Ishikawa (cell line): ENCODE data around the gene ZNF680.

Source experiments
- CEBPB ChIP-seq: IDR thresholded peaks from 2 replicates; pipeline ENCODE4 v1.6.1; 2012
- CREB1 ChIP-seq: IDR thresholded peaks from 2 replicates; pipeline ENCODE4 v1.6.1; 2012; ENCODE audit warnings: low read depth
- EGR1 ChIP-seq: IDR thresholded peaks from 2 replicates; pipeline ENCODE4 v1.6.1; 2012
- EP300 ChIP-seq: IDR thresholded peaks from 2 replicates; pipeline ENCODE4 v1.6.1; 2012; ENCODE audit warnings: borderline replicate concordance
- FOXM1 ChIP-seq: IDR thresholded peaks from 2 replicates; pipeline ENCODE4 v1.6.1; 2012; ENCODE audit warnings: low read depth, borderline replicate concordance
- MAX ChIP-seq: IDR thresholded peaks from 2 replicates; pipeline ENCODE4 v1.6.1; 2012
- NFIC ChIP-seq: IDR thresholded peaks from 2 replicates; pipeline ENCODE4 v1.6.1; 2012
- RAD21 ChIP-seq: IDR thresholded peaks from 2 replicates; pipeline ENCODE4 v1.6.1; 2012; ENCODE audit warnings: low read depth
- REST ChIP-seq: IDR thresholded peaks from 2 replicates; pipeline ENCODE4 v1.6.1; 2012; ENCODE audit warnings: low read depth, mild to moderate bottlenecking
- TAF1 ChIP-seq: IDR thresholded peaks from 2 replicates; pipeline ENCODE4 v1.6.1; 2012; ENCODE audit warnings: low read depth, mild to moderate bottlenecking
- TCF12 ChIP-seq: IDR thresholded peaks from 2 replicates; pipeline ENCODE4 v1.6.1; 2012; ENCODE audit warnings: low read depth
- TEAD4 ChIP-seq: IDR thresholded peaks from 2 replicates; pipeline ENCODE4 v1.6.1; 2012
- YY1 ChIP-seq: IDR thresholded peaks from 2 replicates; pipeline ENCODE4 v1.6.1; 2012; ENCODE audit warnings: low read depth
- ZBTB7A ChIP-seq: IDR thresholded peaks from 2 replicates; pipeline ENCODE4 v1.6.1; 2012; ENCODE audit warnings: low read depth
- TF ChIP-seq, protein P1 (sequence below): IDR thresholded peaks from 2 replicates; pipeline ENCODE4 v1.6.1; 2012

ZNF680 gene

GRCh38 chr7:64562626-64563278 is at the start of gene ZNF680:
Gene ZNF680, minus strand, starts transcription at chr7:64563071. Its CDS starts 117 bp downstream, at chr7:64562954.
- TF ChIP-seq TAF1 (peak; percentile 71), CREB1 (no peak), YY1 (peak; percentile 73)

DNA sequence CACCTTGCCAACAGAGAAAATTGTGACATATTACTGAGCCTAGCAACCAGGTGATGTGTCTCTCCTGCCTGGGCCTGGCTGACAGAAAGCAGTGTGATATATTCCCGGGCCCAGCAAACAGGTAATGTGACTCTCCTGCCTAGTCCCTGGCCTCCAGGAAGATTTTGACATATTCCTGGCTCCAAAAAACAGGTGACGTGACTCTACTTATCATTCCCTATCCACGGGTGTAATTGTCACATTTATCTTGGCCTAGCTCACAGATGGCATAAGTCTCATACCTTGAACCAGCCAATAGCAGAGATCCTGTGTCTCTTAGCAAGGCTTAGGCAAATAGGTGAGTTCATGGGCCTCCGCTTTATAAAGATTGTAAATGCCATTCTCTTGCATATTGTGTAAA is 49.6 kb upstream of the ZNF680 start:
- TF ChIP-seq NFIC: no peak
- TF ChIP-seq TEAD4: no peak
- TF ChIP-seq ZBTB7A: no peak
- TF ChIP-seq FOXM1: no peak
- TF ChIP-seq TCF12: no peak
- no peak for TF ChIP-seq YY1
- TF ChIP-seq EP300: no peak
- TF ChIP-seq CEBPB: no peak
- TF ChIP-seq, protein P1, sequence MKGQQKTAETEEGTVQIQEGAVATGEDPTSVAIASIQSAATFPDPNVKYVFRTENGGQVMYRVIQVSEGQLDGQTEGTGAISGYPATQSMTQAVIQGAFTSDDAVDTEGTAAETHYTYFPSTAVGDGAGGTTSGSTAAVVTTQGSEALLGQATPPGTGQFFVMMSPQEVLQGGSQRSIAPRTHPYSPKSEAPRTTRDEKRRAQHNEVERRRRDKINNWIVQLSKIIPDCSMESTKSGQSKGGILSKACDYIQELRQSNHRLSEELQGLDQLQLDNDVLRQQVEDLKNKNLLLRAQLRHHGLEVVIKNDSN: no peak
- no peak for TF ChIP-seq EGR1
- TF ChIP-seq RAD21: no peak
- no peak for TF ChIP-seq TAF1
- TF ChIP-seq CREB1: no peak
- no peak for TF ChIP-seq MAX

DNA sequence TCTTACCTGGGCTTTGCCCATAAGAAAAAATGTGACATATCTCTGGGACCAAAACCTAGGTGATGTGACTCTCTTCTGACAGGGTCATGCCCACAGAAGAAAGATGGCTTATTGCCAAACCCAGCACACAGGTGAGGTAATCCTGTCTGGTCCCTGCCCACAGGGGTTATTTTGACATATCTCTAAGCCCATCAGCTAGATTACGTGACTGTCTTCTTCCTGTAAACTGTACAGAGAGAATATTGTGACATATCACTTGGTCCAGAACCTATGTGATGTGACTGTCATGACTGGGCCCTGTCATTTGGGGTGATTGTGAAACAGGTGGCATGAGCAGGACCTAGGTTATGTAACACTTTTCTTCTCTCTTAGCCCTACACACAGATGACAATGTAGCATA is 48.8 kb upstream of the ZNF680 start:
- TF ChIP-seq REST (no peak), RAD21 (no peak), TAF1 (no peak), EP300 (no peak), NFIC (no peak), TEAD4 (no peak), ZBTB7A (no peak), TCF12 (no peak), YY1 (no peak), MAX (no peak)
- TF ChIP-seq, protein P1: no peak

DNA sequence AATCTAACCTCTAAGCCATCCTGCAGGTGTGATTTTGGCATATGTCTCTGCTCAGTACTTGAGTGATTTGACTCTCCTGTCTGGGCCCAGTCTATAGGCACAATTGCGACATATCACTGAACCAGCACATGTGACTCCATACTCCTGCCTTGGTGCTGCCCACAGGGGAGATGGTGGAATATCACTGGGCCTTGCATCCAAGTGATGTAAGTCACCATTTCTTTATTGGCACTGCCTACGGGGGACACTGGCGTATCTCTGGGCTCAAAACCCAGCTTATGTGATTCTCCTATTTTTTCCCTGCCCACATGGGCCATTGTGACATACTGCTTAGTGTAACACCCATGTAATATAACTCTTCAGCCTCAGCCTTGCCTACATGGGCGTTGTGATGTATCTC is 48.1 kb upstream of the ZNF680 start:
- TF ChIP-seq CREB1 (no peak), EP300 (no peak), TCF12 (no peak), NFIC (no peak), TAF1 (no peak), TEAD4 (no peak)

GRCh38 chr7:64608116-64608910 is 45.4 kb upstream of the ZNF680 start:
- TF ChIP-seq YY1 (no peak), RAD21 (no peak), EP300 (no peak), TEAD4 (no peak), MAX (no peak), CREB1 (no peak), REST (no peak), ZBTB7A (no peak), CEBPB (no peak), TCF12 (no peak), EGR1 (no peak)
- TF ChIP-seq, protein P1: no peak
